ENCODE measurements around the gene GCHFR. TPM values are rescaled to one million over a fixed set of nuclear protein-coding genes. Genes with fewer than 3 reads are reported as not detected.

GCHFR gene
- total RNA-seq, 4 donors from 2014 or later, result 22.5 to 58.5 (median 46.5) TPM

DNA sequence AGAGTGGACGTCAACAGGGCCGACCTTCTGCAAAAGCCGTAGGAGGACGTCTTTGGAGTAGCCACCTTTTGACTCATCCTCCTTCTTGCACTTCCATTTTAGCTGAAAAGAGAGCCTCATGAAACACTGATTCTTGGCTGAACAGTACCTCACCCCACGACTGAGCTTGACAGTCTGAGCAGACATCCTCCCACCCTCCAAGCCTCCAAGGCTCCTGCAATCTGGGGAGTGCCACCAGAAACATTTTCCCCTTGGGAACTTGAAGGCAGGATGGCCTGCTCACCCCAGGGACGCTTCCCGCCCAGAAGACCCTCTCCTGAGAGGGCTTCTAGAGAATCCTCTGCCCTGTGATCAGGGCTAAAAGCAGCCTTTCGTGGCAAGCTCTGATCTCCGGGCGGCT is 11.1 kb downstream of the GCHFR start:
- Histone ChIP-seq H3K27ac (no peak overlapping the region), H3K36me3 (peaks cover 0 to 46% (median 13%) of the 10 kb centered on the region in 4 donors), H3K4me3 (no peak overlapping the region), H3K9me3 (no peaks in the 10 kb centered on the region), H3K4me1 (peaks cover 5 to 12% (median 9%) of the 10 kb centered on the region in 4 donors), H3K27me3 (no peaks in the 10 kb centered on the region)
- in situ Hi-C loops (cut with MboI; ENCODE audit: low pct_ligation_motif_present in 1 of 4, low pct_unique_long_range_greater_than_20kb in 1 of 4, low sequenced_read_pairs in 3 of 4), result loop anchor here in 2 of 4 donors (10.0 kb wide), 2 partner anchors 80 to 100 kb away; partner anchors contain the start of gene RAD51 (in 1 of the 2)
- no peak for DNase-seq
- intact Hi-C loops (cut with DNase I; ENCODE audit: low total_unique reads), result no loop called here
- WGBS, 2 donors (ENCODE audit: low coverage in 1 of 2), result 92 to 96% methylated on average over 2 to 10 of the region's 10 CpGs
- TF ChIP-seq CTCF (IDR thresholded peaks at IDR 0.05) (no peak), POLR2A (IDR thresholded peaks at IDR 0.05) (no peak), EP300 (IDR thresholded peaks at IDR 0.05; ENCODE audit: low read depth) (no peak), POLR2AphosphoS5 (IDR thresholded peaks at IDR 0.05) (no peak)

DNA sequence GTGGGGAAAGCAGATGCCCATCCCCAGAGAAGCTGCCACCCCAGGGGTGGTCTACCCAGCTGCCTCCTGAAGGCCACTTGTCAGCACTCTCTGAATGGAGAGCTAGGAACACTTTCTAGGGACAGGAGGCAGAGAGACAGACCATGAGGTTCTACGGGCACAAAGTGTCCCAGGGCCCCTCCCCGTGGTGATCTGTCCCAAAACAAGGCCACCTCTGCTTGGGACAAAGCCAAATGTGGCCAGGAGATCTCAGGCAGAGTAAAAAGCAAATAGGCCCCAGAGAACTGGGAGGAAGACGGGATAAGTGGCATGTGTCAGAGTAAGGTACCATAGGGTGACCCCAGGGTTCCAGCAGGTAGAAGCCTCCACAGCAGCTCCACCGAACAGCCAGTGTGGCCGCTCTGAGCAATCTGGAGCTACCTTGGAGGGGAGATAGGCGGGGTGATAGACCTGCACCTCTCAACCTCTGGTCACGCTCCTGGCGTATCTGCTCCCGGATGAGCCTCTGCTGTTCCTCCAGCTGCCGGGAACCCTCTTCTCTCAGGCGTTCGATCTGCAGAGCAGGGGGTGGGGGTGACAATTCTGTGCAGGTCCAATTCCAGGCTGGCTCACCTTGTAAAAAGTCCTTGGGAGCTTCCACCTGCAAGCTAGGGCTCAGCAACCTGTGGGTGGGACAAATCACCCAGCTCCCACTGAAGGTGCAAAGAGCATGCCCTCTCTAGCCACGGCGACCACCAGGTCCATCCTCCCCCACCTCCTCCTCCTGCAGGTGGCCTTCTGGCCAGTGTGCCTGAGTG is 12.1 kb downstream of the GCHFR start:
- Histone ChIP-seq H3K4me3 (no peak overlapping the region), H3K27me3 (no peaks in the 10 kb centered on the region), H3K27ac (no peak overlapping the region), H3K36me3 (peaks cover 0 to 46% (median 13%) of the 10 kb centered on the region in 4 donors), H3K4me1 (peaks cover 0 to 2% (median under 1%) of the 10 kb centered on the region in 4 donors), H3K9me3 (no peaks in the 10 kb centered on the region)
- in situ Hi-C loops (cut with MboI; ENCODE audit: low pct_ligation_motif_present in 1 of 4, low pct_unique_long_range_greater_than_20kb in 1 of 4, low sequenced_read_pairs in 3 of 4), result loop anchor here in 2 of 4 donors (10.0 kb wide), 2 partner anchors 81 to 101 kb away; partner anchors contain the start of gene RAD51 (in 1 of the 2)
- intact Hi-C loops (cut with DNase I; ENCODE audit: low total_unique reads), result no loop called here
- TF ChIP-seq EP300 (IDR thresholded peaks at IDR 0.05; ENCODE audit: low read depth), result no peak
- TF ChIP-seq CTCF (IDR thresholded peaks at IDR 0.05), result no peak
- TF ChIP-seq POLR2A (IDR thresholded peaks at IDR 0.05), result no peak
- no peak for TF ChIP-seq POLR2AphosphoS5 (IDR thresholded peaks at IDR 0.05)
- DNase-seq, result no peak
- 94 to 100% methylated on average over 1 to 10 of the region's 14 CpGs for WGBS, 2 donors (ENCODE audit: low coverage in 1 of 2)

- DNase-seq, result no peak
- H3K4me3 ChIP-seq, result no peak overlapping the region
- in situ Hi-C loops (cut with MboI; ENCODE audit: low pct_ligation_motif_present in 1 of 4, low pct_unique_long_range_greater_than_20kb in 1 of 4, low sequenced_read_pairs in 3 of 4), result loop anchor here in 2 of 4 donors (10.0 kb wide), 2 partner anchors 82 to 102 kb away; partner anchors contain the start of gene RAD51 (in 1 of the 2)
Measured at GRCh38 chr15:40776537-40777141, 12.8 kb downstream of the GCHFR start.

More at GRCh38 chr15:40776537-40777141, 12.8 kb downstream of the GCHFR start:
- Histone ChIP-seq H3K27me3 (no peaks in the 10 kb centered on the region), H3K4me1 (no peaks in the 10 kb centered on the region), H3K36me3 (peaks cover 0 to 46% (median 13%) of the 10 kb centered on the region in 4 donors), H3K9me3 (no peaks in the 10 kb centered on the region), H3K27ac (no peak overlapping the region)
- intact Hi-C loops (cut with DNase I; ENCODE audit: low total_unique reads), result no loop called here
- TF ChIP-seq EP300 (IDR thresholded peaks at IDR 0.05; ENCODE audit: low read depth), result no peak
- no peak for TF ChIP-seq CTCF (IDR thresholded peaks at IDR 0.05)
- TF ChIP-seq POLR2AphosphoS5 (IDR thresholded peaks at IDR 0.05), result no peak
- no peak for TF ChIP-seq POLR2A (IDR thresholded peaks at IDR 0.05)
- WGBS, 2 donors (ENCODE audit: low coverage in 1 of 2), result 77% methylated on average over 11 of the region's 11 CpGs; no CpG with 5 or more reads in 1 of the 2 donors

All from transverse colon (tissue), 4 donors.